GM23338 (cell line): ENCODE data around the gene SLC5A4.

Experiments
- CREB1 ChIP-seq: fragments of 250-450 bp; sonication (Bioruptor Pico); IDR thresholded peaks from 2 replicates; pipeline ENCODE4 v1.5.0; 2020; ENCODE audit warnings: low read depth, mild to moderate bottlenecking, moderate library complexity
- CTCF ChIP-seq, 2 experiments: fragments of 200-600 bp in 1 of 2; sonication (generic) in 1 of 2; conservative IDR thresholded peaks; 2 replicates each; pipeline versions ENCODE4 v1.5.1 to v1.6.1; 2016 to 2017; ENCODE audit warnings: antibody characterized with exemption in 2 of 2, low read depth in 2 of 2, mild to moderate bottlenecking in 2 of 2, moderate library complexity in 1 of 2
- ETS1 ChIP-seq: IDR thresholded peaks from 2 replicates; pipeline ENCODE4 v1.6.1; 2016; ENCODE audit warnings: antibody characterized with exemption
- EZH2 ChIP-seq: fragments of 200-600 bp; sonication (generic); IDR thresholded peaks from one replicate; pipeline ENCODE4 v1.8.0; 2017; ENCODE audit warnings: antibody characterized with exemption, mild to moderate bottlenecking, low read depth; ENCODE audit not compliant: unreplicated experiment
- EZH2phosphoT487 ChIP-seq: fragments of 200-600 bp; sonication (generic); IDR thresholded peaks from one replicate; pipeline ENCODE4 v1.8.1; 2018; ENCODE audit warnings: antibody characterized with exemption; ENCODE audit not compliant: unreplicated experiment
- JUNB ChIP-seq: IDR thresholded peaks from one replicate; pipeline ENCODE4 v1.6.1; 2016; ENCODE audit warnings: antibody characterized with exemption; ENCODE audit not compliant: unreplicated experiment
- NANOG ChIP-seq: IDR thresholded peaks from 2 replicates; pipeline ENCODE4 v1.6.1; 2016; ENCODE audit warnings: antibody characterized with exemption, borderline replicate concordance
- POLR2AphosphoS5 ChIP-seq: IDR thresholded peaks from 2 replicates; pipeline ENCODE4 v1.6.1; 2016; ENCODE audit warnings: antibody characterized with exemption, low read depth
- REST ChIP-seq: IDR thresholded peaks from one replicate; pipeline ENCODE4 v1.6.1; 2018; ENCODE audit warnings: antibody characterized with exemption; ENCODE audit not compliant: unreplicated experiment
- STAT1 ChIP-seq: IDR thresholded peaks from one replicate; pipeline ENCODE4 v1.6.1; 2016; ENCODE audit warnings: antibody characterized with exemption; ENCODE audit not compliant: unreplicated experiment
- ZNF114 ChIP-seq: fragments of 250-450 bp; sonication (Bioruptor Pico); IDR thresholded peaks from 2 replicates; pipeline ENCODE4 v1.5.0; 2020; ENCODE audit warnings: mild to moderate bottlenecking, moderate library complexity
- ZNF331 ChIP-seq: fragments of 250-450 bp; sonication (Bioruptor Pico); IDR thresholded peaks from 2 replicates; pipeline ENCODE4 v1.5.0; 2020; ENCODE audit warnings: low read depth, mild to moderate bottlenecking, moderate library complexity

- TF ChIP-seq CTCF (conservative IDR thresholded peaks at IDR 0.05; ENCODE audit: low read depth in 2 of 2) (peak; percentile 40 to 60), CREB1 (no peak), EZH2phosphoT487 (no peak), ZNF114 (no peak), ZNF331 (CRISPR knock-in tag) (no peak), POLR2AphosphoS5 (no peak), REST (no peak), EZH2 (no peak), STAT1 (no peak), JUNB (no peak), NANOG (no peak), ETS1 (no peak)
Measured at GRCh38 chr22:32175683-32176644, 79.2 kb downstream of the SLC5A4 start.
